Stimulated activated CD4-positive, alpha-beta T cell treated with anti-CD3 and anti-CD28 coated beads, TNF-alpha, amount 100 ng/mL, for 48 hours (primary cell): ENCODE data around the gene TFAP2B.
A peak's percentile ranks its signal among the peaks of the same experiment; 100 is the strongest.

Source experiments
- DNase-seq, 3 donors: peaks; one replicate each; pipeline ENCODE4 v3.0.0-alpha.2; 2020; ENCODE audit warnings: low read depth in 3 of 3

Gene TFAP2B

GRCh38 chr6:50818673-50819072 is at the start of gene TFAP2B:
TFAP2B (plus strand) TSS chr6:50818871; CDS start chr6:50818892, 21 bp downstream.
- DNase-seq: no peak

GRCh38 chr6:50778696-50779095 is 40.0 kb upstream of the TFAP2B start:
- no peak for DNase-seq

GRCh38 chr6:50780382-50780781 is 38.3 kb upstream of the TFAP2B start:
- no peak for DNase-seq

GRCh38 chr6:50785921-50786320 is 32.8 kb upstream of the TFAP2B start:
- no peak for DNase-seq

GRCh38 chr6:50791900-50792508 is 26.7 kb upstream of the TFAP2B start:
- no peak for DNase-seq

GRCh38 chr6:50792771-50793170 is 25.9 kb upstream of the TFAP2B start:
- DNase-seq: no peak

GRCh38 chr6:50795574-50795973 is 23.1 kb upstream of the TFAP2B start:
- DNase-seq: no peak

GRCh38 chr6:50804283-50804682 is 14.4 kb upstream of the TFAP2B start:
- no peak for DNase-seq

GRCh38 chr6:50807035-50807434 is 11.6 kb upstream of the TFAP2B start:
- no peak for DNase-seq

GRCh38 chr6:50815436-50816114 is 3.1 kb upstream of the TFAP2B start:
- no peak for DNase-seq

- peak; percentile 34 to 62 (median 36) for DNase-seq
Observed at GRCh38 chr6:50816115-50816675, 2.5 kb upstream of the TFAP2B start.

- DNase-seq: no peak
Observed at GRCh38 chr6:50816947-50817645, 1.6 kb upstream of the TFAP2B start.

- no peak for DNase-seq
Observed at GRCh38 chr6:50817646-50817950, 1.1 kb upstream of the TFAP2B start.

- no peak for DNase-seq
Observed at GRCh38 chr6:50818020-50818419, 651 bp upstream of the TFAP2B start.

- DNase-seq: no peak
Observed at GRCh38 chr6:50819466-50819903, 814 bp downstream of the TFAP2B start.

GRCh38 chr6:50819904-50820868 is 1.5 kb downstream of the TFAP2B start:
- no peak for DNase-seq

- no peak for DNase-seq
Observed at GRCh38 chr6:50820869-50821264, 2.2 kb downstream of the TFAP2B start.

- no peak for DNase-seq
Observed at GRCh38 chr6:50821441-50822077, 2.9 kb downstream of the TFAP2B start.

GRCh38 chr6:50822078-50822476 is 3.4 kb downstream of the TFAP2B start:
- DNase-seq: no peak

GRCh38 chr6:50823094-50823920 is 4.6 kb downstream of the TFAP2B start:
- no peak for DNase-seq
